HG03196 (cell line): Measurements from ENCODE around the gene LRP2BP.
"Not testable (repeated sequence)": the region's sequence is repeated elsewhere in the genome, so short reads cannot be mapped to it uniquely, and the experiment has no call there.

ENCODE experiments used
- ATAC-seq: cut with Tn5 transposase; IDR thresholded peaks from one replicate; pipeline ENCODE4 v1.9.1; 2021; ENCODE audit not compliant: unreplicated experiment

The LRP2BP gene

GRCh38 chr4:185329879-185330510, 65.7 kb downstream of the LRP2BP start:
- ATAC-seq = not testable (repeated sequence)

- no peak for ATAC-seq
Observed at GRCh38 chr4:185328586-185328985, 67.1 kb downstream of the LRP2BP start.

- not testable (repeated sequence) for ATAC-seq
Observed at GRCh38 chr4:185325721-185326120, 70.0 kb downstream of the LRP2BP start.

- ATAC-seq = not testable (repeated sequence)
Observed at GRCh38 chr4:185324361-185324760, 71.4 kb downstream of the LRP2BP start.

- no peak for ATAC-seq
Observed at GRCh38 chr4:185323606-185324005, 72.1 kb downstream of the LRP2BP start.

- no peak for ATAC-seq
Observed at GRCh38 chr4:185322803-185323202, 72.9 kb downstream of the LRP2BP start.

- ATAC-seq = no peak
Observed at GRCh38 chr4:185318679-185319078, 77.0 kb downstream of the LRP2BP start.

GRCh38 chr4:185317880-185318279, 77.8 kb downstream of the LRP2BP start:
- ATAC-seq = no peak

GRCh38 chr4:185317462-185317861, 78.3 kb downstream of the LRP2BP start:
- ATAC-seq = not testable (repeated sequence)
